ENCODE data around the gene EDDM13.
"Not testable (repeated sequence)": the region's sequence is repeated elsewhere in the genome, so short reads cannot be mapped to it uniquely, and the experiment has no call there.

Gene EDDM13

DNA sequence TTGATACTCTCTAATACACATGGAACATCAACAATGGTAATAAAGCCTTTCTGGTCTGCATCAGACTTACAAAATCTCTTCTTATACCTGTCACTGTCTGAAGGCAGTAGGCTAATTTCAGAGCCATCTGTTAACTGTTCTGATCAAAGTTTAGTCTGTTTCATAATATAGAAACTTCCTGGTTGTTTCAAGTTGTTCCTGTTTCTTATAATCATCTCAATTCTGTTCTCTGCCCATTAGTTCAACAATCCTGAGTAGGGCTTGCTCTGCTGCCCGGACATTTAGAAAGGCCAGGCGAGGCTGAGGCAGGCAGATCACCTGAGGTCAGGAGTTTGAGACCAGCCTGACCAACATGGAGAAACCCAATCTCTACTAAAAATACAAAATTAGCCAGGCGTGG is 47.4 kb downstream of the EDDM13 start:
- H3K4me3 ChIP-seq (ENCODE audit: low read length in 2 of 2) = no peak overlapping the region
- no peaks in the 10 kb centered on the region for H3K9me3 ChIP-seq (ENCODE audit: control insufficient read depth in 2 of 2, low read length in 2 of 2)
- H3K4me1 ChIP-seq (ENCODE audit: control insufficient read depth in 2 of 2, insufficient read depth in 2 of 2, low read length in 2 of 2) = peaks cover 3 to 5% of the 10 kb centered on the region in 2 donors
- H3K36me3 ChIP-seq (ENCODE audit: control insufficient read depth in 2 of 2, insufficient read depth in 2 of 2, low read length in 2 of 2) = no peaks in the 10 kb centered on the region
- no peak overlapping the region for H3K27ac ChIP-seq (ENCODE audit: low read depth in 2 of 2, low read length in 2 of 2)
- no peak overlapping the region for H3K9ac ChIP-seq (ENCODE audit: low read depth in 1 of 2, low read length in 2 of 2)
- no peaks in the 10 kb centered on the region for H3K27me3 ChIP-seq (ENCODE audit: control insufficient read depth in 2 of 2, insufficient read depth in 2 of 2, low read length in 2 of 2)

DNA sequence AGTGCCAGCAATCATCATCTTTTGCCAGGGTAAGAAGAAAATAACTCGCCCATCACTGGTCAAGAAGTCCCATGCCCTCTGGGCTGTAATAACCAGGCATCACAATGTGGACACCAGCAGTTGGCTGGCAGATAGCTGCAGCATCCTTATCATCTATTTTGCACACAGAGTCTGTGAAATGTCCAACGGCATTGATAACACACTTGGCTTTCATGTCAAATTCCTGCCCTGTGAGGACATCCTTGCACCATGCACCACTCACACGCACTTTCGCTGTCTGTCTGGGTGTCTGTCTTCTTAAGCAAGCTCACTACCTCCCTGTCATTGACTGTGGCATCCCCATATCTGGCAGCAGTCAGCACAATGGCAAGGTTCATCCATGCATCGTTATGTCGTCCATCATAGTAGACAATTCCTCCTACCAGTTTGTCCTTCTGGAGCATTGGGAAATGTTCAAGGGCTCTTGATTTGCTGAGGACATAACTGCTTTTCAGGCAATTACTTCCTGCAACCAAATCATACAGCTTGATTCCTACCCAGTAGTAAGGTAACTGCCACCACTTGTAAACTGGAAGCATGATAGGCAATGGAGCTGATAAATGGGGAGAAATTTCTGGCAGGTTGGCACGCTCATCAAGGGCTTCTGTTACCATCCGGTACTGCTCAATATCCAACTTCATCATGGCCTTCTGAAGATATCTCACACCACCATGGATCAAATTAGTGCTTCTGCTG is 48.9 kb downstream of the EDDM13 start:
- H3K9ac ChIP-seq (ENCODE audit: low read depth in 1 of 2, low read length in 2 of 2) = no peak overlapping the region

DNA sequence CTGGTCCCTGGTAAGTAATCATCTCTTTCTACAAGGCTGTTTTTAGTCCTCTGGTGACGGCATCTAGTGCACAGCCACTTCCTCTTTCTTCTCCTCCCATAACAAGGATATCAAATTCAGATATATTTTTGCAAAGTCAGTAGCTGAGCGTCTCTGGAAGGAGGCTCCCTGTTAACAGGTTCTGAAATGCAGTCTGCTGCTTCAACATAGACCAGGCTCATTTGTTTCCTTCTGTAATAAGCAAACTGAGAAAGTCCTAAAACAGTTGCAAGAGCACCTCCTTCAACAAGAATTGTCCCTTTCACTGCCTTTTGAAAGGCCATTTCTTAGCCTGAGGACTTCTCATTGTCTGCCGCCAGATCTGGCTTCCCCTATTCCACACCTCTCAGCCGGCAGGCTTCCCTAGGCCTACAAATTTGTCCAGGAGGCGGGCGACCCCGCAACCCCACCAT is 49.5 kb downstream of the EDDM13 start:
- H3K36me3 ChIP-seq (ENCODE audit: control insufficient read depth in 2 of 2, insufficient read depth in 2 of 2, low read length in 2 of 2) = no peaks in the 10 kb centered on the region
- no peaks in the 10 kb centered on the region for H3K9me3 ChIP-seq (ENCODE audit: control insufficient read depth in 2 of 2, low read length in 2 of 2)
- peak overlapping the region; percentile 18 to 53 for H3K27ac ChIP-seq (ENCODE audit: low read depth in 2 of 2, low read length in 2 of 2)
- H3K27me3 ChIP-seq (ENCODE audit: control insufficient read depth in 2 of 2, insufficient read depth in 2 of 2, low read length in 2 of 2) = no peaks in the 10 kb centered on the region
- no peak overlapping the region for H3K9ac ChIP-seq (ENCODE audit: low read depth in 1 of 2, low read length in 2 of 2)
- no peak overlapping the region for H3K4me3 ChIP-seq (ENCODE audit: low read length in 2 of 2)
- no peaks in the 10 kb centered on the region for H3K4me1 ChIP-seq (ENCODE audit: control insufficient read depth in 2 of 2, insufficient read depth in 2 of 2, low read length in 2 of 2)

More for the DNA sequence above, 48.9 kb downstream of the EDDM13 start:
- H3K27me3 ChIP-seq (ENCODE audit: control insufficient read depth in 2 of 2, insufficient read depth in 2 of 2, low read length in 2 of 2) = no peaks in the 10 kb centered on the region
- H3K27ac ChIP-seq (ENCODE audit: low read depth in 2 of 2, low read length in 2 of 2) = peak overlapping the region; percentile 16 to 19
- no peaks in the 10 kb centered on the region for H3K9me3 ChIP-seq (ENCODE audit: control insufficient read depth in 2 of 2, low read length in 2 of 2)
- H3K4me1 ChIP-seq (ENCODE audit: control insufficient read depth in 2 of 2, insufficient read depth in 2 of 2, low read length in 2 of 2) = no peaks in the 10 kb centered on the region
- no peaks in the 10 kb centered on the region for H3K36me3 ChIP-seq (ENCODE audit: control insufficient read depth in 2 of 2, insufficient read depth in 2 of 2, low read length in 2 of 2)
- H3K4me3 ChIP-seq (ENCODE audit: low read length in 2 of 2) = no peak overlapping the region

DNA sequence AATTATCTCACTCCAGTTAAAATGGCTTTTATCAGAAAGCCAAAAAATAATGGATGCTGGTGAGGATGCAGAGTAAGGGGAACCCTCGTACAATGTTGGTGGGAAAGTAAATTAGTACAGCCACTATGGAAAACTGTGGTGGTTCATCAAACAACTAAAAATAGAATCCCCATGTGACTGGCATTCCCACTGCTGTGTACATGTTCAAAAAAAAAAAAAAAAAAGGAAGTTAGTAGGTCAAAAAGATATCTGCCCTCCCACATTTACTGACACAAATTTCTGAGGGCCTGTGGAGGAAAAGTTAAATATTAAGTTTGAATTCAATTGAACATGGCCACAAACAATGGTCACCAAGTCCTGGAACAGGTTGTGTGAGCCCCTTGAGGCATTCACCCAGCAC is 51.9 kb downstream of the EDDM13 start:
- Histone ChIP-seq H3K36me3 (ENCODE audit: control insufficient read depth in 2 of 2, insufficient read depth in 2 of 2, low read length in 2 of 2) (no peaks in the 10 kb centered on the region), H3K27me3 (ENCODE audit: control insufficient read depth in 2 of 2, insufficient read depth in 2 of 2, low read length in 2 of 2) (no peaks in the 10 kb centered on the region), H3K4me3 (ENCODE audit: low read length in 2 of 2) (no peak overlapping the region), H3K9ac (ENCODE audit: low read depth in 1 of 2, low read length in 2 of 2) (no peak overlapping the region), H3K9me3 (ENCODE audit: control insufficient read depth in 2 of 2, low read length in 2 of 2) (no peaks in the 10 kb centered on the region), H3K27ac (ENCODE audit: low read depth in 2 of 2, low read length in 2 of 2) (no peak overlapping the region), H3K4me1 (ENCODE audit: control insufficient read depth in 2 of 2, insufficient read depth in 2 of 2, low read length in 2 of 2) (no peaks in the 10 kb centered on the region)

DNA sequence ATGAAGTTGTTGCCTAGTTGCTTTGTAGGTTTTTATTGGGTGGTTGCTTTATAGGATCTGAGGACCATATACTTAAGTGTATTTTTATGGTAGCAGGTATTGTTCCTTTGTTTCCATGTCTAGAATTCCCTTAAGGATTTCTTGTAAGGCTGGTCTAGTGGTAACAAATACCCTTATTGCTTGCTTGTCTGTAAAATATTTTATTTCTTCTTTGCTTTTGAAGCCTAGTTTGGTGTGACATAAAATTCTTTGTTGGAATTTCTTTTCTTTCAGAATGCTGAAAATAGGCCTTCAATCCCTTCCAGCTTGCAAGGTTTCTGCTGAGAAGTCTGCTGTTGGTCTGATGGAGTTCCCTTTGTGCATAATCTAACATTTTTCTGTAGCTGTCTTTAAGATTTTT is 60.1 kb downstream of the EDDM13 start:
- H3K27me3 ChIP-seq (ENCODE audit: control insufficient read depth in 2 of 2, insufficient read depth in 2 of 2, low read length in 2 of 2) = no peaks in the 10 kb centered on the region
- no peak overlapping the region for H3K27ac ChIP-seq (ENCODE audit: low read depth in 2 of 2, low read length in 2 of 2)
- no peaks in the 10 kb centered on the region for H3K36me3 ChIP-seq (ENCODE audit: control insufficient read depth in 2 of 2, insufficient read depth in 2 of 2, low read length in 2 of 2)
- H3K9me3 ChIP-seq (ENCODE audit: control insufficient read depth in 2 of 2, low read length in 2 of 2) = no peaks in the 10 kb centered on the region
- H3K9ac ChIP-seq (ENCODE audit: low read depth in 1 of 2, low read length in 2 of 2) = no peak overlapping the region
- H3K4me1 ChIP-seq (ENCODE audit: control insufficient read depth in 2 of 2, insufficient read depth in 2 of 2, low read length in 2 of 2) = no peaks in the 10 kb centered on the region
- no peak overlapping the region for H3K4me3 ChIP-seq (ENCODE audit: low read length in 2 of 2)

DNA sequence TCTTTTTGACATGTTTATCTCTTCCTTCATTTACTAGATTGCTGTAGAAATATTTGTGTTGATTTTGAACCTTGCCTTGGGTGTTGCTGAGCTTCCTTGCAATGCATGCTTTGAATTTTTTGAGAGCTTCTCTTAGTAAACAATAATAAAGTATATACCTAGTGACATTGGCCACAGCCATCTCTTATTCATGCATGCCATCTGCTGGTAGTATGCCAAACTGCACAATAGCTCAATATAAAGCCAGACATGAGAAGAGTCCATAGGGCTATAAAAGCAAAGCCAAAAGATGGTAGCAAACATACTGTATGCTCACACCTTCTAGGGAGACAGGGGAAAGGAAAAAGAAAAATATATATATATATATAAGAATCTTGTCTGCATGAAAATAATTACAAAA is 61.0 kb downstream of the EDDM13 start:
- Histone ChIP-seq H3K4me3 (ENCODE audit: low read length in 2 of 2) (no peak overlapping the region), H3K4me1 (ENCODE audit: control insufficient read depth in 2 of 2, insufficient read depth in 2 of 2, low read length in 2 of 2) (no peaks in the 10 kb centered on the region), H3K9me3 (ENCODE audit: control insufficient read depth in 2 of 2, low read length in 2 of 2) (no peaks in the 10 kb centered on the region), H3K9ac (ENCODE audit: low read depth in 1 of 2, low read length in 2 of 2) (no peak overlapping the region), H3K27ac (ENCODE audit: low read depth in 2 of 2, low read length in 2 of 2) (no peak overlapping the region), H3K27me3 (ENCODE audit: control insufficient read depth in 2 of 2, insufficient read depth in 2 of 2, low read length in 2 of 2) (no peaks in the 10 kb centered on the region), H3K36me3 (ENCODE audit: control insufficient read depth in 2 of 2, insufficient read depth in 2 of 2, low read length in 2 of 2) (no peaks in the 10 kb centered on the region)

DNA sequence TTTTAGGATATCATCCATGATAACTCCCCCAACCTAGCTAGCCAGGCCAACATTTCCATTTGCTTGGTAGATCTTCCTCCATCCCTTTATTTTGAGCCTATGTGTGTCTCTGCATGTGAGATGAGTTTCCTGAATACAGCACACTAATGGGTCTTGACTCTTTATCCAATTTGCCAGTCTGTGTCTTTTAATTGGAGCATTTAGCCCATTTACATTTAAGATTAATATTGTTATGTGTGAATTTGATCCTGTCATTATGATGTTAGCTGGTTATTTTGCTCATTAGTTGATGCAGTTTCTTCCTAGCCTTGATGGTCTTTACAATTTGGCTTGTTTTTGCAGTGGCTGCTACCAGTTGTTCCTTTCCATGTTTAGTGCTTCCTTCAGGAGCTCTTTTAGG is 62.8 kb downstream of the EDDM13 start:
- not testable (repeated sequence) for H3K4me1 ChIP-seq (ENCODE audit: control insufficient read depth in 2 of 2, insufficient read depth in 2 of 2, low read length in 2 of 2); H3K27ac ChIP-seq (ENCODE audit: low read depth in 2 of 2, low read length in 2 of 2); H3K9ac ChIP-seq (ENCODE audit: low read depth in 1 of 2, low read length in 2 of 2); H3K27me3 ChIP-seq (ENCODE audit: control insufficient read depth in 2 of 2, insufficient read depth in 2 of 2, low read length in 2 of 2); H3K4me3 ChIP-seq (ENCODE audit: low read length in 2 of 2); H3K9me3 ChIP-seq (ENCODE audit: control insufficient read depth in 2 of 2, low read length in 2 of 2); H3K36me3 ChIP-seq (ENCODE audit: control insufficient read depth in 2 of 2, insufficient read depth in 2 of 2, low read length in 2 of 2)

DNA sequence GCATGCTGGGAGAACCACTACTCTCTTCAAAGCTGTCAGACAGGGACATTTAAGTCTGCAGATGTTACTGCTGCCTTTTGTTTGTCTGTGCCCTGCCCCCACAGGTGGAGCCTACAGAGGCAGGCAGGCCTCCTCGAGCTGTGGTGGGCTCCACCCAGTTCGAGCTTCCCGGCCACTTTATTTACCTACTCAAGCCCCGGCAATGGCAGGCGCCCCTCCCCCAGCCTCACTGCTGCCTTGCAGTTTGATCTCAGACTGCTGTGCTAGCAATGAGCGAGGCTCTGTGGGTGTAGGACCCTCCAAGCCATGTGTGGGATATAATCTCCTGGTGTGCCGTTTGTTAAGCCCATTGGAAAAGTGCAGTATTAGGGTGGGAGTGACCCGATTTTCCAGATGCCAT is 64.5 kb downstream of the EDDM13 start:
- H3K9me3 ChIP-seq (ENCODE audit: control insufficient read depth in 2 of 2, low read length in 2 of 2); H3K27ac ChIP-seq (ENCODE audit: low read depth in 2 of 2, low read length in 2 of 2); H3K9ac ChIP-seq (ENCODE audit: low read depth in 1 of 2, low read length in 2 of 2); H3K4me3 ChIP-seq (ENCODE audit: low read length in 2 of 2); H3K27me3 ChIP-seq (ENCODE audit: control insufficient read depth in 2 of 2, insufficient read depth in 2 of 2, low read length in 2 of 2); H3K36me3 ChIP-seq (ENCODE audit: control insufficient read depth in 2 of 2, insufficient read depth in 2 of 2, low read length in 2 of 2); H3K4me1 ChIP-seq (ENCODE audit: control insufficient read depth in 2 of 2, insufficient read depth in 2 of 2, low read length in 2 of 2): not testable (repeated sequence)

DNA sequence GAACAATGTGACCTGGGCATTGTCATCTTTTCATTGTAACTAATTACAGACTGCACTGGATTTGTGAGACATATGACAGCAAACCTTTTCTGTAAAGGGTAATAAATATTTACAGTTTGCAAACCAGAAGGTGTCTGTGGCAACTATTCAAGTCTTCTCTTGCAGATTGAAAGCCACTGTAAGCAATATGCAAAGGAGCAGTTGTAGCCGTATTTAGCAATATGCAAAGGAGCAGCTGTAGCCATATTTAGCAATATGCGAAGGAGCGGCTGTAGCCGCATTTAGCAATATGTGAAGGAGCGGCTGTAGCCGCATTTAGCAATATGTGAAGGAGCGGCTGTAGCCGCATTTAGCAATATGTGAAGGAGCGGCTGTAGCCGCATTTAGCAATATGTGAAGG is 66.5 kb downstream of the EDDM13 start:
- H3K9ac ChIP-seq (ENCODE audit: low read depth in 1 of 2, low read length in 2 of 2); H3K9me3 ChIP-seq (ENCODE audit: control insufficient read depth in 2 of 2, low read length in 2 of 2); H3K27ac ChIP-seq (ENCODE audit: low read depth in 2 of 2, low read length in 2 of 2); H3K27me3 ChIP-seq (ENCODE audit: control insufficient read depth in 2 of 2, insufficient read depth in 2 of 2, low read length in 2 of 2); H3K4me3 ChIP-seq (ENCODE audit: low read length in 2 of 2); H3K4me1 ChIP-seq (ENCODE audit: control insufficient read depth in 2 of 2, insufficient read depth in 2 of 2, low read length in 2 of 2); H3K36me3 ChIP-seq (ENCODE audit: control insufficient read depth in 2 of 2, insufficient read depth in 2 of 2, low read length in 2 of 2): not testable (repeated sequence)

DNA sequence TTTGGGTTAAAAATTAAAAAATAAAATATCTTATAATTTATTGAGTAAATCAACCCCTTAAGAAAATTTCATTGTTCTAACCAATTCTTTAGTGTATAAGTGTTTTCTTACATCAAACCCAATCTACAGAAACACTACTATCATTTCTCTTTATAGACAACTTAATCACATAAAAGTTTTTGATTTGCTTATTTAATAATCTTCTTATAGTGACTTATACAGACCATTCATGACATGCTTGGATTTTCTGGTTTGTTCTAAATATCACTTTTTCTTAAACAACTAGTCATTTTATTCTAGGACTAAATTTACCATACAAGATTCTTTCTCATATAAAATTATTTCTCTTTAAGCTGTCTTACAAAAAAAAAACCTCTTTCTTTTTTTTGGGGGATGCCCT is 69.4 kb downstream of the EDDM13 start:
- Histone ChIP-seq H3K4me1 (ENCODE audit: control insufficient read depth in 2 of 2, insufficient read depth in 2 of 2, low read length in 2 of 2) (no peaks in the 10 kb centered on the region), H3K27me3 (ENCODE audit: control insufficient read depth in 2 of 2, insufficient read depth in 2 of 2, low read length in 2 of 2) (no peaks in the 10 kb centered on the region)

More for the DNA sequence above, 69.4 kb downstream of the EDDM13 start:
- Histone ChIP-seq H3K9me3 (ENCODE audit: control insufficient read depth in 2 of 2, low read length in 2 of 2) (no peaks in the 10 kb centered on the region), H3K27ac (ENCODE audit: low read depth in 2 of 2, low read length in 2 of 2) (no peak overlapping the region), H3K9ac (ENCODE audit: low read depth in 1 of 2, low read length in 2 of 2) (no peak overlapping the region), H3K4me3 (ENCODE audit: low read length in 2 of 2) (no peak overlapping the region), H3K36me3 (ENCODE audit: control insufficient read depth in 2 of 2, insufficient read depth in 2 of 2, low read length in 2 of 2) (no peaks in the 10 kb centered on the region)
